ENCODE measurements around the gene TTLL11. TPM values are rescaled to one million over a fixed set of nuclear protein-coding genes. Genes with fewer than 3 reads are reported as not detected.

Gene TTLL11
- polyA plus RNA-seq, 4 donors: 3.2 to 4.8 (median 3.9) TPM

GRCh38 chr9:121786543-121786948 lies 306.6 kb downstream of the TTLL11 start:
- DNase-seq: no peak
- Histone ChIP-seq H3K27me3 (ENCODE audit: control insufficient read depth in 3 of 3, insufficient read depth in 3 of 3, low read length in 3 of 3) (no peaks in the 10 kb centered on the region), H3K4me1 (ENCODE audit: control insufficient read depth in 3 of 3, insufficient read depth in 2 of 3, low read depth in 1 of 3, low read length in 2 of 3) (no peaks in the 10 kb centered on the region), H3K36me3 (ENCODE audit: control insufficient read depth in 3 of 3, insufficient read depth in 2 of 3, low read depth in 1 of 3, low read length in 3 of 3) (peaks cover 8 to 49% (median 9%) of the 10 kb centered on the region in 3 donors), H3K4me3 (ENCODE audit: low read depth in 1 of 3, low read length in 3 of 3) (no peak overlapping the region), H3K9me3 (ENCODE audit: control insufficient read depth in 2 of 2, insufficient read depth in 1 of 2, low read depth in 1 of 2, low read length in 1 of 2) (no peaks in the 10 kb centered on the region), H3K27ac (ENCODE audit: low read depth in 1 of 3, low read length in 2 of 3) (no peak overlapping the region)
- no peak for FAIRE-seq
- WGBS, 3 donors: 81 to 86% (median 84%) methylated on average over 5 of the region's 5 CpGs

GRCh38 chr9:121785673-121786542 lies 307.2 kb downstream of the TTLL11 start:
- FAIRE-seq (no peak), DNase-seq (no peak)
- no peaks in the 10 kb centered on the region for H3K27me3 ChIP-seq (ENCODE audit: control insufficient read depth in 3 of 3, insufficient read depth in 3 of 3, low read length in 3 of 3)
- H3K36me3 ChIP-seq (ENCODE audit: control insufficient read depth in 3 of 3, insufficient read depth in 2 of 3, low read depth in 1 of 3, low read length in 3 of 3): peaks cover 8 to 55% (median 9%) of the 10 kb centered on the region in 3 donors
- no peaks in the 10 kb centered on the region for H3K4me1 ChIP-seq (ENCODE audit: control insufficient read depth in 3 of 3, insufficient read depth in 2 of 3, low read depth in 1 of 3, low read length in 2 of 3)
- no peak overlapping the region for H3K27ac ChIP-seq (ENCODE audit: low read depth in 1 of 3, low read length in 2 of 3)
- H3K9me3 ChIP-seq (ENCODE audit: control insufficient read depth in 2 of 2, insufficient read depth in 1 of 2, low read depth in 1 of 2, low read length in 1 of 2): no peaks in the 10 kb centered on the region
- H3K4me3 ChIP-seq (ENCODE audit: low read depth in 1 of 3, low read length in 3 of 3): no peak overlapping the region
- WGBS, 3 donors: 82 to 86% (median 85%) methylated on average over 11 of the region's 11 CpGs

GRCh38 chr9:121784731-121785411 lies 308.2 kb downstream of the TTLL11 start:
- DNase-seq (no peak), FAIRE-seq (no peak)
- Histone ChIP-seq H3K9me3 (ENCODE audit: control insufficient read depth in 2 of 2, insufficient read depth in 1 of 2, low read depth in 1 of 2, low read length in 1 of 2) (no peaks in the 10 kb centered on the region), H3K36me3 (ENCODE audit: control insufficient read depth in 3 of 3, insufficient read depth in 2 of 3, low read depth in 1 of 3, low read length in 3 of 3) (peaks cover 8 to 65% (median 12%) of the 10 kb centered on the region in 3 donors), H3K4me1 (ENCODE audit: control insufficient read depth in 3 of 3, insufficient read depth in 2 of 3, low read depth in 1 of 3, low read length in 2 of 3) (no peaks in the 10 kb centered on the region), H3K27me3 (ENCODE audit: control insufficient read depth in 3 of 3, insufficient read depth in 3 of 3, low read length in 3 of 3) (no peaks in the 10 kb centered on the region), H3K4me3 (ENCODE audit: low read depth in 1 of 3, low read length in 3 of 3) (no peak overlapping the region), H3K27ac (ENCODE audit: low read depth in 1 of 3, low read length in 2 of 3) (no peak overlapping the region)
- WGBS, 3 donors: 77 to 84% (median 81%) methylated on average over 17 of the region's 17 CpGs

GRCh38 chr9:121783521-121784507 lies 309.3 kb downstream of the TTLL11 start:
- Histone ChIP-seq H3K27me3 (ENCODE audit: control insufficient read depth in 3 of 3, insufficient read depth in 3 of 3, low read length in 3 of 3) (no peaks in the 10 kb centered on the region), H3K27ac (ENCODE audit: low read depth in 1 of 3, low read length in 2 of 3) (no peak overlapping the region), H3K4me3 (ENCODE audit: low read depth in 1 of 3, low read length in 3 of 3) (no peak overlapping the region), H3K9me3 (ENCODE audit: control insufficient read depth in 2 of 2, insufficient read depth in 1 of 2, low read depth in 1 of 2, low read length in 1 of 2) (no peaks in the 10 kb centered on the region), H3K36me3 (ENCODE audit: control insufficient read depth in 3 of 3, insufficient read depth in 2 of 3, low read depth in 1 of 3, low read length in 3 of 3) (peaks cover 8 to 71% (median 12%) of the 10 kb centered on the region in 3 donors), H3K4me1 (ENCODE audit: control insufficient read depth in 3 of 3, insufficient read depth in 2 of 3, low read depth in 1 of 3, low read length in 2 of 3) (no peaks in the 10 kb centered on the region)
- DNase-seq: no peak
- no peak for FAIRE-seq
- WGBS, 3 donors: 77 to 83% (median 81%) methylated on average over 26 of the region's 26 CpGs

GRCh38 chr9:121783111-121783510 lies 310.0 kb downstream of the TTLL11 start:
- peaks cover 0 to 2% of the 10 kb centered on the region in 2 donors for H3K9me3 ChIP-seq (ENCODE audit: control insufficient read depth in 2 of 2, insufficient read depth in 1 of 2, low read depth in 1 of 2, low read length in 1 of 2)
- no peak overlapping the region for H3K4me3 ChIP-seq (ENCODE audit: low read depth in 1 of 3, low read length in 3 of 3)
- H3K27me3 ChIP-seq (ENCODE audit: control insufficient read depth in 3 of 3, insufficient read depth in 3 of 3, low read length in 3 of 3): no peaks in the 10 kb centered on the region
- no peak overlapping the region for H3K27ac ChIP-seq (ENCODE audit: low read depth in 1 of 3, low read length in 2 of 3)
- peaks cover 8 to 69% (median 12%) of the 10 kb centered on the region in 3 donors for H3K36me3 ChIP-seq (ENCODE audit: control insufficient read depth in 3 of 3, insufficient read depth in 2 of 3, low read depth in 1 of 3, low read length in 3 of 3)
- no peak for FAIRE-seq
- no peaks in the 10 kb centered on the region for H3K4me1 ChIP-seq (ENCODE audit: control insufficient read depth in 3 of 3, insufficient read depth in 2 of 3, low read depth in 1 of 3, low read length in 2 of 3)
- DNase-seq: no peak
- 80 to 92% (median 86%) methylated on average over 2 of the region's 2 CpGs for WGBS, 3 donors

GRCh38 chr9:121782514-121783110 lies 310.5 kb downstream of the TTLL11 start:
- Histone ChIP-seq H3K4me3 (ENCODE audit: low read depth in 1 of 3, low read length in 3 of 3) (no peak overlapping the region), H3K36me3 (ENCODE audit: control insufficient read depth in 3 of 3, insufficient read depth in 2 of 3, low read depth in 1 of 3, low read length in 3 of 3) (peaks cover 8 to 69% (median 12%) of the 10 kb centered on the region in 3 donors), H3K4me1 (ENCODE audit: control insufficient read depth in 3 of 3, insufficient read depth in 2 of 3, low read depth in 1 of 3, low read length in 2 of 3) (no peaks in the 10 kb centered on the region), H3K27ac (ENCODE audit: low read depth in 1 of 3, low read length in 2 of 3) (no peak overlapping the region), H3K27me3 (ENCODE audit: control insufficient read depth in 3 of 3, insufficient read depth in 3 of 3, low read length in 3 of 3) (no peaks in the 10 kb centered on the region), H3K9me3 (ENCODE audit: control insufficient read depth in 2 of 2, insufficient read depth in 1 of 2, low read depth in 1 of 2, low read length in 1 of 2) (peaks cover 0 to 2% of the 10 kb centered on the region in 2 donors)
- FAIRE-seq: no peak
- 89 to 95% (median 92%) methylated on average over 15 to 17 of the region's 17 CpGs for WGBS, 3 donors
- DNase-seq: no peak

GRCh38 chr9:121781701-121782464 lies 311.2 kb downstream of the TTLL11 start:
- DNase-seq (no peak), FAIRE-seq (no peak)
- no peaks in the 10 kb centered on the region for H3K27me3 ChIP-seq (ENCODE audit: control insufficient read depth in 3 of 3, insufficient read depth in 3 of 3, low read length in 3 of 3)
- H3K4me3 ChIP-seq (ENCODE audit: low read depth in 1 of 3, low read length in 3 of 3): no peak overlapping the region
- no peak overlapping the region for H3K27ac ChIP-seq (ENCODE audit: low read depth in 1 of 3, low read length in 2 of 3)
- H3K4me1 ChIP-seq (ENCODE audit: control insufficient read depth in 3 of 3, insufficient read depth in 2 of 3, low read depth in 1 of 3, low read length in 2 of 3): no peaks in the 10 kb centered on the region
- peaks cover 0 to 2% of the 10 kb centered on the region in 2 donors for H3K9me3 ChIP-seq (ENCODE audit: control insufficient read depth in 2 of 2, insufficient read depth in 1 of 2, low read depth in 1 of 2, low read length in 1 of 2)
- 90 to 94% (median 92%) methylated on average over 17 of the region's 17 CpGs for WGBS, 3 donors
- peaks cover 11 to 72% (median 12%) of the 10 kb centered on the region in 3 donors for H3K36me3 ChIP-seq (ENCODE audit: control insufficient read depth in 3 of 3, insufficient read depth in 2 of 3, low read depth in 1 of 3, low read length in 3 of 3)
